ENCODE results near the gene GLI1. TPM values are rescaled to one million over a fixed set of nuclear protein-coding genes. Genes with fewer than 3 reads are reported as not detected.

GLI1 gene
- total RNA-seq, 1 experiment from 2014 or later: 22.4 TPM

- Histone ChIP-seq H3K27me3 (replicated peaks; ENCODE audit: insufficient read depth, low read depth, low read length, poor library complexity) (no peaks in the 10 kb centered on the region), H3K36me3 (ENCODE audit: insufficient read depth, low read length, poor library complexity, severe bottlenecking) (no peaks in the 10 kb centered on the region), H3K4me1 (ENCODE audit: insufficient read depth, low read length, poor library complexity, severe bottlenecking) (peaks cover 9% of the 10 kb centered on the region), H3K27ac (ENCODE audit: low read depth, low read length, poor library complexity, severe bottlenecking) (no peak overlapping the region), H3K4me3 (ENCODE audit: low read depth, low read length, poor library complexity, severe bottlenecking) (no peak overlapping the region), H3K9me3 (ENCODE audit: low read depth, low read length, poor library complexity, severe bottlenecking) (no peaks in the 10 kb centered on the region)
- CTCF ChIA-PET: interaction anchor here (1.2 kb wide), 1 partner anchor 9 kb away, joined by 3 read pairs; the partner anchor contains the start of gene GLI1
- intact Hi-C loops (cut with micrococcal nuclease; ENCODE audit: unreplicated experiment): no loop called here
- DNase-seq (ENCODE audit: low spot score): no peak
- no TSS peak for BruUV-seq (replicated peaks)
- POLR2A ChIA-PET (ENCODE audit: low non-redundant PET): no interaction called here
- TF ChIP-seq EZH2 (IDR thresholded peaks at IDR 0.05; ENCODE audit: borderline replicate concordance, low read depth, low read length, poor library complexity, severe bottlenecking): no peak
- TF ChIP-seq CTCF (conservative IDR thresholded peaks at IDR 0.05; ENCODE audit: low read depth, low read length): no peak
Measured at GRCh38 chr12:57450057-57450456, 9.5 kb upstream of the GLI1 start.

- ChIA-PET POLR2A (ENCODE audit: low non-redundant PET) (interaction anchor here (0.7 kb wide), 1 partner anchor 182 kb away, joined by 4 read pairs; no protein-coding TSS in a partner anchor), CTCF (interaction anchor here (0.6 to 1.2 kb wide), 2 partner anchors 8 to 138 kb away, joined by 3 to 4 read pairs; partner anchors contain the start of gene GLI1)
- no TSS peak for BruUV-seq (replicated peaks)
- Histone ChIP-seq H3K4me3 (ENCODE audit: low read depth, low read length, poor library complexity, severe bottlenecking) (no peak overlapping the region), H3K36me3 (ENCODE audit: insufficient read depth, low read length, poor library complexity, severe bottlenecking) (no peaks in the 10 kb centered on the region), H3K27ac (ENCODE audit: low read depth, low read length, poor library complexity, severe bottlenecking) (no peak overlapping the region), H3K4me1 (ENCODE audit: insufficient read depth, low read length, poor library complexity, severe bottlenecking) (peaks cover 19% of the 10 kb centered on the region), H3K27me3 (replicated peaks; ENCODE audit: insufficient read depth, low read depth, low read length, poor library complexity) (no peaks in the 10 kb centered on the region), H3K9me3 (ENCODE audit: low read depth, low read length, poor library complexity, severe bottlenecking) (no peaks in the 10 kb centered on the region)
- intact Hi-C loops (cut with micrococcal nuclease; ENCODE audit: unreplicated experiment): no loop called here
- no peak for TF ChIP-seq EZH2 (IDR thresholded peaks at IDR 0.05; ENCODE audit: borderline replicate concordance, low read depth, low read length, poor library complexity, severe bottlenecking)
- no peak for TF ChIP-seq CTCF (conservative IDR thresholded peaks at IDR 0.05; ENCODE audit: low read depth, low read length)
- DNase-seq (ENCODE audit: low spot score): no peak
Measured at GRCh38 chr12:57451233-57451778, 8.3 kb upstream of the GLI1 start.

GRCh38 chr12:57452181-57452936 is 7.2 kb upstream of the GLI1 start:
- H3K4me3 ChIP-seq (ENCODE audit: low read depth, low read length, poor library complexity, severe bottlenecking): no peak overlapping the region
- no peak for DNase-seq (ENCODE audit: low spot score)
- ChIA-PET CTCF (interaction anchor here (0.6 to 3.0 kb wide), 9 partner anchors 22 to 239 kb away, joined by 3 to 57 read pairs (median 4); no protein-coding TSS in a partner anchor), POLR2A (ENCODE audit: low non-redundant PET) (interaction anchor here (0.5 to 0.6 kb wide), 3 partner anchors 145 to 209 kb away, joined by 4 to 17 read pairs (median 10); no protein-coding TSS in a partner anchor)
- TF ChIP-seq CTCF (conservative IDR thresholded peaks at IDR 0.05; ENCODE audit: low read depth, low read length): no peak
- no peak for TF ChIP-seq EZH2 (IDR thresholded peaks at IDR 0.05; ENCODE audit: borderline replicate concordance, low read depth, low read length, poor library complexity, severe bottlenecking)
- intact Hi-C loops (cut with micrococcal nuclease; ENCODE audit: unreplicated experiment): no loop called here
- BruUV-seq (replicated peaks): no TSS peak
- no peaks in the 10 kb centered on the region for H3K36me3 ChIP-seq (ENCODE audit: insufficient read depth, low read length, poor library complexity, severe bottlenecking)
- no peaks in the 10 kb centered on the region for H3K27me3 ChIP-seq (replicated peaks; ENCODE audit: insufficient read depth, low read depth, low read length, poor library complexity)
- H3K4me1 ChIP-seq (ENCODE audit: insufficient read depth, low read length, poor library complexity, severe bottlenecking): peaks cover 22% of the 10 kb centered on the region
- no peaks in the 10 kb centered on the region for H3K9me3 ChIP-seq (ENCODE audit: low read depth, low read length, poor library complexity, severe bottlenecking)
- no peak overlapping the region for H3K27ac ChIP-seq (ENCODE audit: low read depth, low read length, poor library complexity, severe bottlenecking)
